PC-3 (cell line): Measurements from ENCODE around the gene KRTAP9-2.

Experiments used
- CTCF ChIP-seq: fragments of 300-600 bp; sonication (generic); conservative IDR thresholded peaks from 2 replicates; pipeline ENCODE4 v1.5.1; 2017; ENCODE audit warnings: antibody characterized with exemption, low read depth, mild to moderate bottlenecking, low read length
- EZH2 ChIP-seq: fragments of 300-600 bp; sonication (generic); IDR thresholded peaks from one replicate; pipeline ENCODE4 v1.6.1; 2017; ENCODE audit warnings: antibody characterized with exemption, mild to moderate bottlenecking, low read length; ENCODE audit not compliant: unreplicated experiment
- EZH2phosphoT487 ChIP-seq: fragments of 300-600 bp; sonication (generic); IDR thresholded peaks from 2 replicates; pipeline ENCODE4 v1.6.1; 2018; ENCODE audit warnings: mild to moderate bottlenecking, antibody characterized with exemption, low read length, borderline replicate concordance

- TF ChIP-seq CTCF (no peak), EZH2 (no peak), EZH2phosphoT487 (no peak)
Observed at GRCh38 chr17:41185001-41185400, 41.4 kb upstream of the KRTAP9-2 start.
